ENCODE measurements around the gene NTRK3.

The NTRK3 gene

DNA sequence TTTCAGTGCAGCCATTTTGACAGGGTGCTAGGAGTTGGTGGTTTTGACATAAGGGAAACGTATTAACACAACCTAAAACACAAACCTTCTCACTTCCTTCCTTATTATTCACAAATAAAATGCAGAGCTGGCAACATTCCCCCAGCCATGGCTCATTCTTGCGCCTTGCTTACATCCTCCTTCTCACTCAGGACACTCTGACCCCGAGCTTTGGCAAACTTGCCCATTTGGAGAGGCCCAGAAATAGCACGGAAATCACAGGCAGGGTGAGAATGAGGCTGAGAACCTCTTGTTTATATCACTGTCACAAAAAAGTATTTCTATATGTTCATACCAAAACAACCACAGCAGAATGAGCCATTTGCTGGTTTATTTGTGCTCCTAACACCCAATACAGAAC, 244.3 kb downstream of the NTRK3 start:
- no peak for DNase-seq (ENCODE audit: low read depth, low spot score)
- in situ Hi-C loops (cut with HindIII; ENCODE audit: low sequenced_read_pairs), result no loop called here
- no peak overlapping the region for H3K4me3 ChIP-seq (ENCODE audit: low read depth, low read length)
- TF ChIP-seq, protein P1, sequence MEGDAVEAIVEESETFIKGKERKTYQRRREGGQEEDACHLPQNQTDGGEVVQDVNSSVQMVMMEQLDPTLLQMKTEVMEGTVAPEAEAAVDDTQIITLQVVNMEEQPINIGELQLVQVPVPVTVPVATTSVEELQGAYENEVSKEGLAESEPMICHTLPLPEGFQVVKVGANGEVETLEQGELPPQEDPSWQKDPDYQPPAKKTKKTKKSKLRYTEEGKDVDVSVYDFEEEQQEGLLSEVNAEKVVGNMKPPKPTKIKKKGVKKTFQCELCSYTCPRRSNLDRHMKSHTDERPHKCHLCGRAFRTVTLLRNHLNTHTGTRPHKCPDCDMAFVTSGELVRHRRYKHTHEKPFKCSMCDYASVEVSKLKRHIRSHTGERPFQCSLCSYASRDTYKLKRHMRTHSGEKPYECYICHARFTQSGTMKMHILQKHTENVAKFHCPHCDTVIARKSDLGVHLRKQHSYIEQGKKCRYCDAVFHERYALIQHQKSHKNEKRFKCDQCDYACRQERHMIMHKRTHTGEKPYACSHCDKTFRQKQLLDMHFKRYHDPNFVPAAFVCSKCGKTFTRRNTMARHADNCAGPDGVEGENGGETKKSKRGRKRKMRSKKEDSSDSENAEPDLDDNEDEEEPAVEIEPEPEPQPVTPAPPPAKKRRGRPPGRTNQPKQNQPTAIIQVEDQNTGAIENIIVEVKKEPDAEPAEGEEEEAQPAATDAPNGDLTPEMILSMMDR (IDR thresholded peaks at IDR 0.05; ENCODE audit: low read depth, low read length), result no peak

DNA sequence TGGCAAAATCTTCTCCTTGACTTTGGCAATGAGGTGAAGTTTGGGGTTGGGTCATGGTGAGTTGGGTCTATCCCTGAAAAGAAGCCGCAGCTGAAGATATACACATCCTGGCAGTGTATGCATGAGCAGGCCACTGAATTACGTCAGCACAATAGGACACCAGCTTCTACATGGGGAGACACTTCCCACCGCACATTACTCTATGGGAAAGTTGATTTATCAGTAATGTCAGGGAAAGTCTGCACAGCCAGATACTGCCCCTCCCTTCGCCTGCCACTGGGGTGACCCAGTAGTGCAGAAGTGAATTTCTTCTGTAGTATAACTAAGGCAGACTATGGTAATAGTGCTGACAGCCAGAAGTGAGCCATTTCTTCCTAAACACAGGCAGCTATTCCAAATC, 245.0 kb downstream of the NTRK3 start:
- in situ Hi-C loops (cut with HindIII; ENCODE audit: low sequenced_read_pairs), result no loop called here
- no peak overlapping the region for H3K4me3 ChIP-seq (ENCODE audit: low read depth, low read length)
- no peak for DNase-seq (ENCODE audit: low read depth, low spot score)
- TF ChIP-seq, protein P1 (IDR thresholded peaks at IDR 0.05; ENCODE audit: low read depth, low read length), result no peak

DNA sequence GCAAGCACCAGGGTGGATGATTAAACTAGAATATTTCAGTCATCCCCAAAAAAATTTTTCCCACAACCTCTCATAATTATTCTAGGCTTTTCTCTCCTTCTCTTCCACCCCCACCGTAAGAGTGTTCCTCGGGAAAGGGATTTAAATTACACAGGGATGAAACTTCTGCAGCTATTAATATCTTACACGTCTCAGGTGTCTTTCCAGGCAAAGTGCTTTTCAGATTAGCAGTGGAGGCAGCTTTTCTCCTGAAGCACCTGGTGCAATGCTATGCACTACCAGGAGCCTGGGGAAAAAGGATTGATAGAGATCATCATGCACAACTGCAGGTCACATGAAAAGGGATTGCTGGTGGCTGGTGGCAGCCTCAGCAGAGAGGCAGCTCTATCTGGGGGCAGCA, 250.4 kb downstream of the NTRK3 start:
- no peak overlapping the region for H3K4me3 ChIP-seq (ENCODE audit: low read depth, low read length)
- in situ Hi-C loops (cut with HindIII; ENCODE audit: low sequenced_read_pairs), result no loop called here
- TF ChIP-seq, protein P1 (IDR thresholded peaks at IDR 0.05; ENCODE audit: low read depth, low read length), result no peak
- no peak for DNase-seq (ENCODE audit: low read depth, low spot score)

DNA sequence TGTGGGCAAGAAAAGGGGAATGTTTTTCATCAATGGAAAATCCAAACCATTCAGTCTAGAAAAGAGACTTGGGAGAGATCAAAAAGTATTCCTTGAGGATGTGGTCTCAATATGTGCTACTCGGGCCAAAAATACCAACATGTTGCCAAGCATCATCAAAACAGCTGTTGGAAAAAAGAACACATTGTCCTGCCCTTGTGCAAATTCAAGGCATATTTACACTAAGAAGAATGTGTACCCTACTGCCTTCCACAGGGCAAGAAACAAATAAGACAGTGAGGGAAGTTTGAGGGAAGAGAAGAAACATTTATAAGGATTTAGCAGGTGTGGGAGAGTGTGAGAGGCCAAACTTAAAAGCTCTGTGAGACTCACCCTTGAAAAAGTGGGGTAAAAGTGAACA, 252.1 kb downstream of the NTRK3 start:
- no peak overlapping the region for H3K4me3 ChIP-seq (ENCODE audit: low read depth, low read length)
- no peak for DNase-seq (ENCODE audit: low read depth, low spot score)
- in situ Hi-C loops (cut with HindIII; ENCODE audit: low sequenced_read_pairs), result no loop called here
- TF ChIP-seq, protein P1 (IDR thresholded peaks at IDR 0.05; ENCODE audit: low read depth, low read length), result no peak

DNA sequence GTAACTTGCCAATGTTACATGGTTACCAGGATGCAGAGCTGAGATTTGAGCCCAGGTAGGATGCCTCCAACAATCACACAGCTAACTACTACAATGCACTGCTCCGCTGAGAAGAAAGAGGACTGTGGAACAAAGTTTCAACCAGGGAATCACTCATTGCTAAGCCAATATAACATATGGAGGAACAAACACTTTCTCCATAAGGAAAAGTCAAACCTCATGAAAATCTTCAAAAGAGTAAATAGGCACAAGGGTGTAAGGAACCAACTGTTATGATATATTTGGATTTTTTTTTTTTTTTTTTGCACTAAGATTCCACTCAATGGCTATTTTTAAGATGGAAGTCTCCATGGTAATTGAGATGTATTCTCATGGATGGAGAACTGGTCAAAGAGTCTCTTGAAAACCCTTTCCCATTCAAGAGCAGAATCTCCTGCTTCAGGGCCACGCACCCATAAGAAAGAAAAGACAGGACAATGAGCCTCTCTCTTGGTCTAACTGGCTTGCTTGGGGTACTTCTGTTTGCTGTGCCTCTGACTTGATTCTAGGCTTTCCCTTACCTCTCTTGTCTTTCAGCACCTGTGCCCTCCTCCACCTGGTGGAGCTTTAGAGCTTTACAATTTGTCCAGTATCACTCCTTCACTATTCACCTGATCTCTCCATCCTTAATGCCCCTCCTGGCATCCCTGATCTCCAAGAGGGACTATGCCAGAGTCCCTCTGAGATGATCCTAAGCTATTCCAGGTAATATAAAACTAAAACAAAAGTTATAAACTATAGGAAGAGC, 252.8 kb downstream of the NTRK3 start:
- TF ChIP-seq, protein P1 (IDR thresholded peaks at IDR 0.05; ENCODE audit: low read depth, low read length), result no peak
- in situ Hi-C loops (cut with HindIII; ENCODE audit: low sequenced_read_pairs), result no loop called here
- no peak for DNase-seq (ENCODE audit: low read depth, low spot score)
- H3K4me3 ChIP-seq (ENCODE audit: low read depth, low read length), result no peak overlapping the region

DNA sequence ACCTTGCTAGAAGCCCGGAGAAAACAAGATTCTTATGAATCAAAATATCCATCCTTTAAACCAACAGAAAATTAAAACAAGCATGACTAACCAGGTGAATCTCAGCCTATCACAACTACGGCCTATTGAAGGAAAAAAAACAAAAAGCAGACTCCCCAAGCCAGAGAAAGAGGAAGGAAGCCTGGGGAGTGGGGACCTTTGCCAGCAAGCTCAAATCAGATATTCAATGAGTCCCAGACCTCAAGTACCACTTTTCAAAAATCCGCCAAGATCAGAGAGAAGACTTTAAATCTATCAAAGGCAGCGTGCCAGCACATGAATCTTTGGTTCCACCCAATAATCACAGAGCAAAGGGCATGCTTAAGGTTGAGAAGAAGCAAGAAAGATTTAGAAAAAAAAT, 253.8 kb downstream of the NTRK3 start:
- no peak overlapping the region for H3K4me3 ChIP-seq (ENCODE audit: low read depth, low read length)
- in situ Hi-C loops (cut with HindIII; ENCODE audit: low sequenced_read_pairs), result no loop called here
- no peak for DNase-seq (ENCODE audit: low read depth, low spot score)
- TF ChIP-seq, protein P1 (IDR thresholded peaks at IDR 0.05; ENCODE audit: low read depth, low read length), result no peak

Measured in astrocyte of the spinal cord (primary cell).